GM03348 (cell line): ENCODE results near the gene PALLD.
"Not testable (repeated sequence)": the region's sequence is repeated elsewhere in the genome, so short reads cannot be mapped to it uniquely, and the experiment has no call there.

Experiments used
- DNase-seq: peaks from one replicate; pipeline ENCODE4 v3.0.0; 2012; ENCODE audit warnings: low spot score

The PALLD gene

GRCh38 chr4:168796362-168797106 is 299.7 kb downstream of the PALLD start:
- peak; percentile 41 for DNase-seq

GRCh38 chr4:168797194-168797593 is 300.3 kb downstream of the PALLD start:
- DNase-seq, result peak; percentile 49

- DNase-seq, result no peak
Measured at GRCh38 chr4:168797738-168798375, 301.0 kb downstream of the PALLD start.

GRCh38 chr4:168800926-168801325 is 304.1 kb downstream of the PALLD start:
- DNase-seq, result no peak

GRCh38 chr4:168802222-168802621 is 305.4 kb downstream of the PALLD start:
- no peak for DNase-seq

GRCh38 chr4:168803052-168803451 is 306.2 kb downstream of the PALLD start:
- DNase-seq, result not testable (repeated sequence)

GRCh38 chr4:168803732-168804131 is 306.9 kb downstream of the PALLD start:
- no peak for DNase-seq

- no peak for DNase-seq
Measured at GRCh38 chr4:168804146-168804545, 307.3 kb downstream of the PALLD start.

- no peak for DNase-seq
Measured at GRCh38 chr4:168805341-168805740, 308.5 kb downstream of the PALLD start.

GRCh38 chr4:168806247-168806646 is 309.4 kb downstream of the PALLD start:
- not testable (repeated sequence) for DNase-seq

GRCh38 chr4:168811207-168811606 is 314.4 kb downstream of the PALLD start:
- DNase-seq, result no peak

GRCh38 chr4:168811786-168812651 is 315.2 kb downstream of the PALLD start:
- DNase-seq, result peak; percentile 73

GRCh38 chr4:168812806-168813205 is 316.0 kb downstream of the PALLD start:
- DNase-seq, result no peak

GRCh38 chr4:168813890-168814289 is 317.0 kb downstream of the PALLD start:
- no peak for DNase-seq

GRCh38 chr4:168815379-168816345 is 318.8 kb downstream of the PALLD start:
- DNase-seq, result no peak

GRCh38 chr4:168817370-168817769 is 320.5 kb downstream of the PALLD start:
- no peak for DNase-seq

- no peak for DNase-seq
Measured at GRCh38 chr4:168822481-168822880, 325.6 kb downstream of the PALLD start.

- DNase-seq, result peak; percentile 57
Measured at GRCh38 chr4:168825975-168826374, 329.1 kb downstream of the PALLD start.

- DNase-seq, result no peak
Measured at GRCh38 chr4:168826620-168827019, 329.8 kb downstream of the PALLD start.

- DNase-seq, result peak; percentile 29
Measured at GRCh38 chr4:168830777-168831512, 334.1 kb downstream of the PALLD start.

- DNase-seq, result no peak
Measured at GRCh38 chr4:168831585-168831918, 334.7 kb downstream of the PALLD start.
